Endothelial cell of umbilical vein (primary cell): ENCODE data around the gene ROPN1L. TPM values are rescaled to one million over a fixed set of nuclear protein-coding genes. Genes with fewer than 3 reads are reported as not detected.
A peak's percentile ranks its signal among the peaks of the same experiment; 100 is the strongest.

Source experiments
- BruUV-seq: library from RNA; stranded (reverse); fragments of 400-500 nt; replicated peaks from 2 replicates; lab custom pipeline; 2021; lab: Mats Ljungman, UMichigan
- CTCF ChIA-PET: fragments of 300-600, 350-600 bp; sonication (Branson Sonifier 250); formaldehyde crosslinking; loops from one replicate; lab custom pipeline; 2021; ENCODE audit warnings: antibody characterized with exemption, inconsistent platforms; lab: Charles Lee
- POLR2A ChIA-PET: fragments of 300-600, 350-600 bp; sonication (Branson Sonifier 250); formaldehyde crosslinking; loops from one replicate; lab custom pipeline; 2021; ENCODE audit warnings: antibody characterized with exemption, inconsistent platforms; lab: Charles Lee
- DNase-seq: peaks from one replicate; pipeline ENCODE4 v3.0.0-alpha.2; 2011; ENCODE audit warnings: low read depth, low spot score
- FAIRE-seq: peaks from 2 replicates; lab custom pipeline; 2011; peaks lifted over from hg19 to GRCh38; lab: Jason Lieb, UNC
- H2AFZ ChIP-seq: 2 replicates; pipeline ENCODE4 v1.6.0; 2012; ENCODE audit warnings: low read depth, low read length, control low read depth, inconsistent platforms
- H3K27ac ChIP-seq: 2 replicates; pipeline ENCODE4 v1.5.1; 2011; ENCODE audit warnings: low read depth, mild to moderate bottlenecking, control low read depth, low read length, moderate library complexity; ENCODE audit not compliant: insufficient read depth
- H3K27me3 ChIP-seq, 2 experiments: 2 replicates each; pipeline versions ENCODE4 v1.6.0 to v1.6.1; 2011; ENCODE audit warnings: low read length in 2 of 2, mixed read lengths in 1 of 2; ENCODE audit not compliant: control insufficient read depth in 2 of 2, insufficient read depth in 2 of 2
- H3K36me3 ChIP-seq, 2 experiments: 2 replicates in 1 of 2; 3 replicates in 1 of 2; pipeline ENCODE4 v1.5.1; 2011; ENCODE audit warnings: low read length in 2 of 2, mild to moderate bottlenecking in 1 of 2, moderate library complexity in 1 of 2; ENCODE audit not compliant: control insufficient read depth in 2 of 2, insufficient read depth in 2 of 2; ENCODE audit errors: extremely low read depth in 1 of 2
- H3K4me1 ChIP-seq: 3 replicates; pipeline ENCODE4 v1.5.1; 2011; ENCODE audit warnings: mild to moderate bottlenecking, low read length; ENCODE audit not compliant: control insufficient read depth, insufficient read depth; ENCODE audit errors: extremely low read depth
- H3K4me2 ChIP-seq: 2 replicates; pipeline ENCODE4 v1.6.1; 2011; ENCODE audit warnings: low read length, control low read depth, mixed read lengths; ENCODE audit not compliant: insufficient read depth
- H3K4me3 ChIP-seq, 3 experiments: fragments of 200-600 bp in 1 of 3; sonication (generic), shearing (Covaris generic) in 1 of 3; replicated peaks in 1 of 3; 2 replicates each; pipeline ENCODE4 v1.5.1; 2011 to 2016; ENCODE audit warnings: control low read depth in 3 of 3, low read length in 3 of 3, mild to moderate bottlenecking in 2 of 3, inconsistent platforms in 1 of 3, low read depth in 1 of 3, moderate library complexity in 1 of 3; ENCODE audit not compliant: insufficient read depth in 1 of 3
- H3K79me2 ChIP-seq: 2 replicates; pipeline ENCODE4 v1.6.0; 2012; ENCODE audit warnings: low read length, inconsistent platforms; ENCODE audit not compliant: control insufficient read depth, insufficient read depth
- H3K9ac ChIP-seq: replicated peaks from 2 replicates; pipeline ENCODE3; 2011; ENCODE audit warnings: low read length, control low read depth; ENCODE audit not compliant: insufficient read depth; ENCODE audit errors: extremely low read depth
- H3K9me1 ChIP-seq: replicated peaks from 3 replicates; pipeline ENCODE4 v1.6.0; 2011; ENCODE audit warnings: mild to moderate bottlenecking, low read length; ENCODE audit not compliant: control insufficient read depth, insufficient read depth; ENCODE audit errors: extremely low read depth
- H3K9me3 ChIP-seq: replicated peaks from 2 replicates; pipeline ENCODE4 v1.5.1; 2012; ENCODE audit warnings: low read length, inconsistent platforms; ENCODE audit not compliant: control insufficient read depth, insufficient read depth
- H4K20me1 ChIP-seq: replicated peaks from 2 replicates; pipeline ENCODE3; 2011; ENCODE audit warnings: mild to moderate bottlenecking, low read length; ENCODE audit not compliant: control insufficient read depth, insufficient read depth; ENCODE audit errors: extremely low read depth
- EZH2 ChIP-seq: IDR thresholded peaks from 2 replicates; pipeline ENCODE4 v1.6.1; 2012; ENCODE audit warnings: borderline replicate concordance, low read depth, mild to moderate bottlenecking, moderate library complexity, low read length, inconsistent platforms; ENCODE audit not compliant: severe bottlenecking
- FOS ChIP-seq: IDR thresholded peaks from 2 replicates; pipeline ENCODE4 v1.6.1; 2011; ENCODE audit warnings: mild to moderate bottlenecking, low read length, moderate library complexity, borderline replicate concordance; ENCODE audit not compliant: insufficient read depth
- JUN ChIP-seq: IDR thresholded peaks from 2 replicates; pipeline ENCODE4 v1.6.1; 2011; ENCODE audit warnings: borderline replicate concordance, low read depth; ENCODE audit not compliant: insufficient read length, insufficient read depth
- POLR2A ChIP-seq: IDR thresholded peaks from 2 replicates; pipeline ENCODE4 v1.6.1; 2012; ENCODE audit warnings: low read depth, mild to moderate bottlenecking, control low read depth, low read length
- dilution Hi-C: fragments of 300-500 bp; cut with MboI; formaldehyde crosslinking; loops from one replicate; pipeline ENCODE4 v1.15.0; 2019; ENCODE audit warnings: low sequenced_read_pairs; ENCODE audit not compliant: extremely low pct_ligation_motif_present
- intact Hi-C: fragments of 100-400 bp; cut with micrococcal nuclease; formaldehyde crosslinking; loops from one replicate; pipeline ENCODE4 v1.10.0; 2022
- polyA plus RNA-seq, 4 experiments: library from polyadenylated mRNA; depleted of rRNA in 3 of 4; stranded (reverse) in 3 of 4; unstranded in 1 of 4; fragments of >200 nt; gene quantifications; 2 replicates each; pipeline versions ENCODE4 v1.2.1 to v1.2.3, GENCODE V29; 2011 to 2012; ENCODE audit warnings: missing spikeins in 1 of 4
- total RNA-seq: library from RNA; stranded (reverse); gene quantifications from 2 replicates; pipeline ENCODE4 v1.2.3, GENCODE V29; 2021
- TF ChIP-seq, protein P1 (sequence below), 2 donors: IDR thresholded peaks; 1 replicate in 1 of 2; 2 replicates in 1 of 2; pipeline ENCODE4 v1.5.1; 2011; ENCODE audit warnings: low read length in 2 of 2, mild to moderate bottlenecking in 2 of 2, moderate library complexity in 2 of 2, control low read depth in 1 of 2, inconsistent platforms in 1 of 2, low read depth in 1 of 2; ENCODE audit not compliant: insufficient read depth in 1 of 2; ENCODE audit errors: extremely low read depth in 1 of 2

Gene ROPN1L
- total and polyA plus RNA-seq, 2 donors (not counting 3 experiments of a cell fraction or from before 2014, with no cell fraction given), result 0.30 to 0.60 TPM

DNA sequence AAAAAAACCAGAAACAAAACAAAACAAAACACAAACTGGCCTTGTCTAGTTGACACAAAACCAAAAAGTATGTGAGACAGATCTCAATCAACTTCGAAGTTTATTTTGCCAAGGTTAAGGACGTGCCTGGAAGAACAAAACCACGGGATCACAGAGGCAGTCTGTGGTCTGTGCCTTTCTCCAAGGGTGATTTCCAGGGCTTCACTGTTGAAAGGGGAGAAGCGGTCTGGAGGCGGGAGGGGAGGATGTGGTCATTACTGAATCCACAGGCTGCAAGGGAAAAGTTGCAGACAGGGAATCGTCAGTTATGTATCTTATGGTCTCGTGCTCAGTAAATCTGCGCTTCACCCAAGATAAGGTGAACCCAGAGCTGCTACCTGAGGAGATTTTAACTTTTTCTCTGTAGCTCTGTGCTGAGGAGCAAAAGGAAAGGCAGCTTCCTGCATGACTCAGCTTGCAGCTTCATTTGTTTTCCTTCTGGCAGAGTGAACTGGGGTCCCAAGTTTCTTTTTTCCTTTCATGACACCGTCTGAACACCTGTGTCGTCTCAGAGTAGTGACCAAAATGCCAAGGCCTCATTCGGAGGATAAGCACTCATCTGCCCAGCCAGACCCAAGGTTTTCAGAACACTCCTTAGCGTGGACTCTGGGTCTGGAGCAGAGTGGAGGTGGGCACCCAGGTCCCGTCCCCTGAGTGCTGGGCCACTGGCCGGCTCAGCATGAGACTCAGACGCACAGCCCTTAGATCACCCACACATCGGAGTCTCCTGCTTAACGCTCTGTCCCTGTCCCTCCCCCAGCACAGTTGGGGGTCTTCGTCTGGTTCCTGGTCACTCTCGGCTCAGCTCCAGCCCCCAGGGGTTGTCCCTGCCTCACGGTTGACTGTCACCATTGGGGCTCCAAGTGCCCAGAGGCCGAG is 25.9 kb downstream of the ROPN1L start:
- peak; percentile 85 for TF ChIP-seq FOS
- TF ChIP-seq, protein P1, sequence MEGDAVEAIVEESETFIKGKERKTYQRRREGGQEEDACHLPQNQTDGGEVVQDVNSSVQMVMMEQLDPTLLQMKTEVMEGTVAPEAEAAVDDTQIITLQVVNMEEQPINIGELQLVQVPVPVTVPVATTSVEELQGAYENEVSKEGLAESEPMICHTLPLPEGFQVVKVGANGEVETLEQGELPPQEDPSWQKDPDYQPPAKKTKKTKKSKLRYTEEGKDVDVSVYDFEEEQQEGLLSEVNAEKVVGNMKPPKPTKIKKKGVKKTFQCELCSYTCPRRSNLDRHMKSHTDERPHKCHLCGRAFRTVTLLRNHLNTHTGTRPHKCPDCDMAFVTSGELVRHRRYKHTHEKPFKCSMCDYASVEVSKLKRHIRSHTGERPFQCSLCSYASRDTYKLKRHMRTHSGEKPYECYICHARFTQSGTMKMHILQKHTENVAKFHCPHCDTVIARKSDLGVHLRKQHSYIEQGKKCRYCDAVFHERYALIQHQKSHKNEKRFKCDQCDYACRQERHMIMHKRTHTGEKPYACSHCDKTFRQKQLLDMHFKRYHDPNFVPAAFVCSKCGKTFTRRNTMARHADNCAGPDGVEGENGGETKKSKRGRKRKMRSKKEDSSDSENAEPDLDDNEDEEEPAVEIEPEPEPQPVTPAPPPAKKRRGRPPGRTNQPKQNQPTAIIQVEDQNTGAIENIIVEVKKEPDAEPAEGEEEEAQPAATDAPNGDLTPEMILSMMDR (IDR thresholded peaks at IDR 0.05; ENCODE audit: extremely low read depth in 1 of 2, insufficient read depth in 1 of 2, low read depth in 1 of 2, low read length in 2 of 2), result no peak
- TF ChIP-seq EZH2, result no peak
- TF ChIP-seq JUN, result peak; percentile 52
- no peak for TF ChIP-seq POLR2A
- BruUV-seq, result no TSS peak
- no peaks in the 10 kb centered on the region for H3K9me1 ChIP-seq
- no peaks in the 10 kb centered on the region for H4K20me1 ChIP-seq
- H3K36me3 ChIP-seq, result no peaks in the 10 kb centered on the region
- H3K4me3 ChIP-seq, result peak overlapping the region in 1 of 3 experiments; percentile 23
- dilution Hi-C loops (no loop called here), intact Hi-C loops (loop anchor here (2.0 kb wide), 1 partner anchor 45 kb away; no protein-coding TSS in a partner anchor)
- CTCF ChIA-PET, result interaction anchor here (0.7 to 2.6 kb wide), 6 partner anchors 14 to 160 kb away, joined by 3 to 16 read pairs (median 4); no protein-coding TSS in a partner anchor
- H3K4me1 ChIP-seq, result peaks cover 17% of the 10 kb centered on the region
- POLR2A ChIA-PET, result interaction anchor here (1.1 kb wide), 1 partner anchor 47 kb away, joined by 3 read pairs; no protein-coding TSS in a partner anchor
- H3K4me2 ChIP-seq, result peak overlapping the region; percentile 79
- peak overlapping the region; percentile 74 for H2AFZ ChIP-seq
- FAIRE-seq, result peak; percentile 97
- no peaks in the 10 kb centered on the region for H3K79me2 ChIP-seq
- H3K9ac ChIP-seq, result peak overlapping the region; percentile 17
- peak; percentile 80 for DNase-seq
- H3K9me3 ChIP-seq, result no peaks in the 10 kb centered on the region
- H3K27me3 ChIP-seq, result no peaks in the 10 kb centered on the region
- peak overlapping the region; percentile 66 for H3K27ac ChIP-seq
